Epithelial cell of alveolus of lung (primary cell): Measurements from ENCODE around the gene XCL1. TPM values are rescaled to one million over a fixed set of nuclear protein-coding genes. Genes with fewer than 3 reads are reported as not detected.

Source experiments
- total RNA-seq: library from RNA; depleted of rRNA; stranded (reverse); fragments of >200 nt; gene quantifications from 2 replicates; pipeline ENCODE4 v1.2.1, GENCODE V29; 2015

Gene XCL1, protein sequence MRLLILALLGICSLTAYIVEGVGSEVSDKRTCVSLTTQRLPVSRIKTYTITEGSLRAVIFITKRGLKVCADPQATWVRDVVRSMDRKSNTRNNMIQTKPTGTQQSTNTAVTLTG
- not detected in 2 replicates for total RNA-seq

DNA sequence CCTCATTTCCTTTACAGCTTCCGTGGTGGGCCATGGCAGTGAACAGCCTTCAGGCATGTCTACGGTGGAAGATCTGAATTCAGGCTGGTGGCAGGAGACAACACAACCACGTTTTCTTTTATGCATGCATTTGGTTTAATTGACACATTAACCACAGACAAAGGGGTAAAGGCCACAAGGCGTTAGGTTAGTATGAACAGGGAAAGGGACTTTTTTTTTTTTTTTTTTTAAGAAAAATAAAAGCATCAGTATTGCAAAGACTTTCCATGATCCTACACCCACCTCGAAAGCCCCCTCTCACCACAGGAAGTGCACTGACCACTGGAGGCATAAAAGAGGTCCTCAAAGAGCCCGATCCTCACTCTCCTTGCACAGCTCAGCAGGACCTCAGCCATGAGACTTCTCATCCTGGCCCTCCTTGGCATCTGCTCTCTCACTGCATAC lies at the start of gene XCL1:
Gene XCL1 (plus strand): TSS at position 361 of the 444 bp plus-strand sequence. CDS start 33 bp downstream, at position 394.

DNA sequence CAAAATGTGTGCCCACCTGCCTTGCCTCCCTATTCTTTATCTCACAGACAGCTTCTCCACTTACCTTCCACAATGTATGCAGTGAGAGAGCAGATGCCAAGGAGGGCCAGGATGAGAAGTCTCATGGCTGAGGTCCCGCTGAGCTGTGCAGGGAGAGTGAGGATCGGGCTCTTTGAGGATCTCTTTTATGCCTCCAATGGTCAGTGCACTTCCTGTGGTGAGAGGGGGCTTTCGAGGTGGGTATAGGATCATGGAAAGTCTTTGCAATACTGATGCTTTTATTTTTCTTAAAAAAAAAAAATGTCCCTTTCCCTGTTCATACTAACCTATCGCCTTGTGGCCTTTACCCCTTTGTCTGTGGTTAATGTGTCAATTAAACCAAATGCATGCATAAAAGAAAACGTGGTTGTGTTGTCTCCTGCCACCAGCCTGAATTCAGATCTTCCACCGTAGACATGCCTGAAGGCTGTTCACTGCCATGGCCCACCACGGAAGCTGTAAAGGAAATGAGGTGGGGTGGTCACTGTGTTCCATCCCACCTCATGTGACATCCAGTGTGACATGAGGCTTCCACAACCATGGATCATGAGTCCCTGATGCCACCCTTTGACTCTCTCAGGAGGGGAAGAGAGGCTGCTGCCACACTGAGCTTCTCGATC lies 32.4 kb upstream of the XCL1 start, which contains the start of gene XCL2:
Gene XCL2 (minus strand): TSS at position 158 of the 659 bp plus-strand sequence. CDS start 33 bp downstream, at position 125.

Other genes with a start within 250 kb of the XCL1 start
- not detected in 2 replicates for gene XCL2, start 32.6 kb upstream of the XCL1 start, total RNA-seq
- gene DPT, start 152.6 kb downstream of the XCL1 start, total RNA-seq = 0.24 and 0.78 TPM in 2 replicates